ENCODE measurements around the gene KRT40.

KRT40 gene

DNA sequence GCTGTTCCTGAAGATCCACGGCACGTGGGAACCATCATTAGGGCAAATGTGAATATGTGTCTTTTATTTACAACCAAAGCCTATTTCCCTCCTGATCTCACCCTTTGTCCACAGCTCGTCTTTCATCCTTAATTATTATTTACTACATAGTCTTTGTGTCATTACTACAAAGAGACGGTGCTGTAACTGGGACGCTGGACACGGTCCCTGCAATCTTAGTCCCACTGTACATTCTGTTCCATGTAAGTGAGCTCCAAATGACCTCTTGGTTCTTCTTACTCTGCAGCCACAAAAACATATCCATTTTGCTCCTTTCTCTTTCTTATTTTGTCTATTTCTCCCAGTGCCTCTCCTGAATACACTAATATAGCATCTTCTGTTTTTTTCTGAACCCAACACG lies 34.0 kb downstream of the KRT40 start:
- DNase-seq: no peak

DNA sequence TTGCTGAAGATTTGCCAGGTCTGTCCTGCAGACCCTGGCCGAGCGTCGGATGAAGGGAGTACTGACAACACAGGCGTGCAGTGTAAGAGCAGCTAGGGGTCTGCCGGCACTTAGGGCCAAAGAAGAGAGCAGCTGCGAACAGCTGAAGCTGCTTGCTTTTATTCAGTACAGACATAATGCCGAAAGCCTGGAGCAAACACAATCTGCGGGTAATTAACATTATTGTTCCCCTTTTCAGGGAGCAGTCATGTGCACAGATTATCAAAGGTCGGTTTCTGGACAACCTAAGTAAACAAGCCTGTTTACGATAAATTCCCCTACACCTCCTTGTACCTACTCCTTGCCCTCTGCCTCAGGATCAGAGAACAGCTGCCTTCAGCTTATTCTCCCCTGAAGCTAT lies 34.7 kb downstream of the KRT40 start:
- no peak for DNase-seq

DNA sequence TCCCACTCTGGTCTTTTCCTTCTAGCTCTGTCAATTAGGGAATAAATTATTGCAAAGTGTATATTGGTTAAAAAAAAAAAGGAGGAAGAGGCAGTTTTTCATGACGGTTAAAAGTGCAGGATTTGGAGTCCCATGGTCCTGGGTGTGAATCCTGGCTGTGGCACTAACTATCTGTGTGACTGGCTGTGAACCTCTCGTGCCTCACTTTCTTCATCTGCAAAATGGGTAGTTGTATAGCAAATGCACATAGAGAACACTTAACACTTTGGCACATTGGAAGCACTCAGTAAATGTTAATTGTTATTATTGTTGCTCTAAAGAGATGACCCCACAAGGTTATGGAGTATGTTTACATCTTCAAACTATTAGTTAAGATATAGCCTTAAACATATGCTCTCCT lies 36.2 kb downstream of the KRT40 start:
- no peak for DNase-seq

DNA sequence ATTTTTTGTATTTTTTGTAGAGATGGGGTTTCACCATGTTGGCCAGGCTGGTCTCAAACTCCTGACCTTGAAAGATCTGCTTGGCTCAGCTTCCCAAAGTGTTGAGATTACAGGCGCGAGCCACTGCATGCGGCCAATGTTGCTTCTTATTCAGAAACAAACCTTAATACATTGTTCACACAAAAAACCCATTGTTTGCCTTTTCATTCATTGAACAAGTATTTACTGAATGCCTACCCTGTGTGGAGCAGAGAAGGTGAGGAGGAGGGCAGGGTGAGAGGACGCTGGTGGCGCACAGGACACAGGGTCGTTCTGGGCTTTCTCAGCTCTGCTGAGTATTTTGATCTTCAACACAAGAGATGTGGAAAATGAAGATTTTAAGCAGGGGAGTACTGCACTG lies 38.7 kb downstream of the KRT40 start:
- DNase-seq: no peak

DNA sequence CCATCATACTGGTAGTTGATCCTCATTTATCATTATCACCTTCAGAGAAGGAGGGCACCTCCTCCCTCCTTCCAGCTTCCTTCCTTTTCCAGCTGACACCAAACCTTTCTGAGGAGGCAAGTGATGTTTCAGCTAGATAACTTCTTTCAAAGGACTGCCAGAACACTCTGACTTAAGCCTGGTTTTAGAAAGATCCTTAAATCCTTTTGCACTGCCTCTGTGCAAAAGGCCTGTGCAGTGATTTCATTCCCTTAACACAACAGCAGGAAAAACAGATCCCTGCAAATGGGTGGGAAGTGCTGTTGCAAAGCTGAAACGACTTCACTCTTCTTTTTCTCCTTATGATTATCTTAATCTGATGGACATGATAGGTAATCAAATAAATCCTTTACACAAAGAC lies 39.6 kb downstream of the KRT40 start:
- no peak for DNase-seq

DNA sequence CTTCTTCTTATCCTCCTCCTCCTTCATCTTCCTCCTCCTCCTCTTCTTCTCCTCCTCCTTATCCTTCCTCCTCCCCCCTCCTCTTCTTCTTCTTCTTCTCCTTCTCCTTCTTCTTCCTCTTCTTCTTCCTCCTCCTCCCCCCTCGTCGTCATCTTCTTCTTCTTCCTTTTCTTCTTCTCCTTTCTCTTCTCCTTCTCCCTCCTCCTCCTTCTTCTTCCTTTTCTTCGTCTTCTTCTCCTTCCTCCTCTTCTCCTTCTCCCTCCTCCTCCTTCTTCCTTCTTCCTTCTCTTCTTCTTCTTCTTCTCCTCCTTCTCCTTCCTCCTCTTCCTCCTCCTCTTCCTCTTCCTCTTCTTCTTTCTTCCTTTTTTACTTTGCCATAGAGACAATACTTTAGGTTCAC lies 41.6 kb downstream of the KRT40 start:
- DNase-seq: no peak

DNA sequence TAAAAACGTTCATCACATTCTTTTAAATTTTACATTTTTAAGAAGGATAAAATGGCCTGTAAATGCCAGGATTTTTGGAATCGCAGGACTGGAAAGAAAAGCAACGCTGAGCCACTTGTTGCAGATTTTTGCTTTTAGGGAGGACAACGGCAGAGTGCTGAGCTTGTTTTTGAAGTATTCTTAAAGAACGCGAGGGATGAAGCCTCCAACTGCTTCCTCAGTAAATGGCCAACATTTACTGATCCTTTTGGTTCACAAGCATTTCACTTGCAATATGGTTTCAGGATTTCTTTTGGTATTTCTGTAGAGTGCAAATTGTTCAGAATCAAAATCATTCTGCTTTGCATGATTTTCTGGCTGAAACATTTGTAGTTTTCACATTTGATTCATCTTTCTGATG lies 43.9 kb downstream of the KRT40 start:
- no peak for DNase-seq

DNA sequence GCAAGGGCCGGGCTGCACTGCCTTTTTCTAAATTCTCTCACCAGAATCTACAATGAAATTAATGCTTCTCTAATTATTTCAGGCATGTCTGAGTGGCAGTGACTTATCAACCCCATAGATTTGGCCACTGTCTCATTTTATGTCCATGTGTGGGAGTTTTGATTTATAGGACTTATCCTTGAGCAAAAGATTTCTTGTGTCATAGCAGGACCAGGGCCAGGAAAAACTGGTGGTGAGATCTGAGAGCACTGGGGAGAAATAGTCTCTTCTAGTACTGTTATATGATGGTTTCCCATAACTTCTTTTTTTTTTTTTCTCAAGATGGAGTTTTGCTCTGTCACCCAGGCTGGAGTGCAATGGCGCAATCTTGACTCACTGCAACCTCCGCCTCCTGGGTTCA lies 45.1 kb downstream of the KRT40 start:
- DNase-seq: peak; percentile 33

DNA sequence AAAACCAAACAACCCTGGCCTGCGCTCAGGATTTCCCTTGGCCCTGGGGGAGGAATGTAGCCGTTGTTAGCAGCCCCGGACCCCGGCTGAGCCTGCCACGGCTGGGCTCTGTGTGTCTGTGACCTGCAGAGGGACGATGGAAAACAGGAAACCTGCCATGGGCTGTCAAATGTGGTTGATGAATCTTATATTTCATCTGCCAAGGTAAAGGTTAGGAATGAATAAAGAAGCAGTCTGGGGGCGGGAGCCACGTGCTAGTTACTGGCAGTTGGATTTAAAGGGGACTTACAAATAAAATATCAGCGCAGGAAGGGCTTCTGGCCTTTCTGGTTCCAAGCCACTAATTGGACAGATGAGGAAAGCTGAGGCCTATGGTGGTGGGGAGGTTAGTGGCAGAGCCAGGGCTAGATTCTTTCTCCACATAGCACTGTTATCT lies 46.7 kb downstream of the KRT40 start, which contains the start of gene KRT23:
TSS of gene KRT23 (minus strand) at position 263 of the 436 bp plus-strand sequence. CDS start 1,043 bp downstream, outside the sequence.
- no peak for DNase-seq

DNA sequence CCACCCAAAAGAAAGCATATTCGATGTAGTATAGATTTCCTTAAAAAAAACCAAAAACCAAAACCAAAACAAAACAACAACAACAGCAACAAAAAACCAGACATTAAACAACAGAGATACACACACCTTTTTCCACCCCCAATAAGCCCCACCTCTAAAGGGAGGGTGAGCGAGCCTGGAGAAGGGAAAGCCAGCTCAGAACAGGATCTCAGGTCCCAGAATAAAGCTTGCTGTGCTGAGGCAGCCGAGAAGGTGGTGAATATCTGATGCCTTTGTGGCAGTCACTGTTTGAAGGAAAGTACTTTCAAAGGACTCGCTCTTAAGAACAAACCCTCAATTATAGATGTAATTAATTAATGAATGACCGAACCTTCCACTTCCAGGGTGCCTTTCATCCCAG lies 47.1 kb downstream of the KRT40 start:
- no peak for DNase-seq

DNA sequence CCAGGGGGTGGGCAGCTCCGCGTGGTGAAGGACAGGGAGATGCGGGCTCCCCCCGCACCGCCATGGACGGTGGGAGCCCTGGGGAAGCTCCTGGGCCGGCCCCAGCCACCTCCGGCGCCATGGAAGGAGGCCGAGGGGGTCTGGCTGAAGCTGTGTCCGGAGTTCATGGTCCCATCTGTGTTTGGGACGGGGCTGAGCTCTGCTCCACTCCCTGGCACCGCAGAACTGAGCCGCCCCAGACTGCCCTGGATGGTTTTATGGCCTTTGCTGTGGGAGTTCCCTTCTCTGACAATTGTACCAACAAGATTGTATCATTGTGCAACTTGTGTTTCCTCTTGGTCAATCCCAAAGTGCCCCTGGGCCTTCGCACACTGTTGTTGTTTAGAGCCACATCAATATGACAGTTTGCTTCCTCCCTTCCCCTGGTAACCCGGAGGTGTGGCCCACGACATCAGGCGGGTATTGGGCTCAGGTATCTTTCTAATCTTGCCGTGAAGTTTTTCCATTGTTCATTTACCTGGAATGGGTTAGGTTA lies 47.6 kb downstream of the KRT40 start:
- DNase-seq: no peak

DNA sequence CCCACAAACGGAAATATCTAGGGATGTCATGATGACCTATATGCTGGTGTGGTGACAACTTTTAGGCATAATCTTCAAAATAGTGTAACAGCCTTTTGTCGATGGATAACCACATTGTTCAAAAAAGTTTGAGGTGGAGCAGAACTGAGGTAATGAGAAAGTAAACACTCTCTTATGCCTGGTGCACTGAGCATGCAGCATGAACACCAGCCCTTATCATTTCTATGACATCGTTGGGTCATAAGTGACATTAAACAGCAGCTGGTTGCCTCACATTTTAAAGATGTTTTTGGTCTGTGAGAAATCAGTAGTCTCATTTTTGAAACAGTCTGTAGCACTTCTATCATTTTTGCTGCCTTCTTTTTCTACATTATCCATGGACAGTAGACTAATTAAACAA lies 48.5 kb downstream of the KRT40 start:
- no peak for DNase-seq

DNA sequence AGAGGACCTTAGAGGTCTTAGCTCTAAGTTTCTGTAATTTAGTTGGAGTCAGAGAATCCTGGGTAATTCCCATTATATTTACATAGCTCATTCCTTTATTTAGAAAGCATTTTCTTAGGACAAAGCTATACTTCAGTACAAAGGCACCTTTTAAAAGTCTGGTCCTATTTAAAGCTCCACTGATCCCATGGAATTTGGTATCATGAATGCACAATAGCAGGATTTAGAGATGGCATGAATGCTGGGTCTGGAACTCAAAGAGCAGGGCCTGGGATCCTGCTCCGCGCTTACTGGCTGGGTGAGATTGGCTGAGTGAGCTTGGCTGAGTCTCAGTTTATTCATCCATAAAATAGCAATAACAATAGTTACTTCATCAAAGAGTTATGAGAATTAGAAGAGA lies 51.5 kb downstream of the KRT40 start:
- no peak for DNase-seq

DNA sequence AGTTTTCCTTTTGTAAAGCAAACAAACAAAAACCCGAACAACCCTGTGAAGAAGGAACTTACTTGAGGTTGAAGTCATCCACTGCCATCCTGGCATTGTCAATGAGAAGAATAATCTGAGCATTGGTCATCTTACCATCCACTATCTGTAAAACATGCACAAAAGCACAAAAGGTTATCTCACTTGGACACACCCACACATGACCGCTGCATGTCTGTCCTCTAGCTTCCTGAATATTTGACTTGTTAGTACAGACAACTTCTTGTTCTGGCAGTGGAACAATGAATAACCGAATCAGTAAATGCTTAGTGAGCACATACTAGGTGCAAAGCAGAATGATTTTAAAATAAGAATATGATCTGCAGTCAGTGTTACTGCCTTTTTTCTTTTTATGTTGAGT lies 52.8 kb downstream of the KRT40 start:
- peak; percentile 28 for DNase-seq

Measured in NCI-H226 (cell line).